HepG2 (cell line): ENCODE data around the gene LDB3. TPM values are rescaled to one million over a fixed set of nuclear protein-coding genes. Genes with fewer than 3 reads are reported as not detected.

Experiments used
- ATAC-seq: fragments of 200-7000 bp; cut with Tn5 transposase; 3 replicates; pipeline ENCODE4 v1.9.1; 2020; ENCODE audit warnings: mild to moderate bottlenecking, moderate library complexity
- BruUV-seq: library from RNA; stranded (reverse); fragments of 400-500 nt; replicated peaks from 2 replicates; lab custom pipeline; 2021; lab: Mats Ljungman, UMichigan
- CTCF ChIA-PET: fragments of 300-600 bp; formaldehyde crosslinking; extraction: SDS; loops from one replicate; lab custom pipeline; 2021; ENCODE audit warnings: low total read pairs, inconsistent platforms, low intra/inter-chr PET ratio; lab: Yijun Ruan, JAX
- POLR2A ChIA-PET: fragments of 350-600 bp; sonication (Branson Sonifier 250); formaldehyde crosslinking; loops from one replicate; lab custom pipeline; 2020; ENCODE audit warnings: antibody characterized with exemption, inconsistent platforms; lab: Yijun Ruan, JAX
- DNase-seq: peaks from one replicate; pipeline ENCODE4 v3.0.0-alpha.2; 2015; ENCODE audit warnings: low spot score
- FAIRE-seq: peaks from 3 replicates; lab custom pipeline; 2011; peaks lifted over from hg19 to GRCh38; lab: Jason Lieb, UNC
- H2AFZ ChIP-seq: one replicate; pipeline ENCODE4 v1.6.1; 2011; ENCODE audit warnings: low read length, inconsistent platforms
- H3K27ac ChIP-seq: fragments of 300-600 bp; 3 replicates; pipeline ENCODE4 v1.8.0; 2011; ENCODE audit warnings: mixed run types, mild to moderate bottlenecking, mixed read lengths, low read length, inconsistent platforms; ENCODE audit not compliant: insufficient read depth; ENCODE audit errors: extremely low read length
- H3K27me3 ChIP-seq, 2 experiments: fragments of 200-600 bp in 1 of 2; 2 replicates in 1 of 2; 3 replicates in 1 of 2; pipeline versions ENCODE4 v1.6.0 to v1.8.0; 2011; ENCODE audit warnings: low read length in 2 of 2, mild to moderate bottlenecking in 2 of 2, moderate library complexity in 2 of 2, inconsistent platforms in 1 of 2; ENCODE audit not compliant: insufficient read depth in 2 of 2, control insufficient read depth in 1 of 2
- H3K36me3 ChIP-seq, 2 experiments: fragments of 200-600 bp in 1 of 2; replicated peaks in 1 of 2; 2 replicates in 1 of 2; 3 replicates in 1 of 2; pipeline versions ENCODE4 v1.5.1 to v1.8.0; 2011; ENCODE audit warnings: low read length in 2 of 2, inconsistent platforms in 1 of 2; ENCODE audit not compliant: insufficient read depth in 2 of 2, control insufficient read depth in 1 of 2
- H3K4me1 ChIP-seq: 2 replicates; pipeline ENCODE4 v1.5.1; 2012; ENCODE audit warnings: low read length, inconsistent platforms; ENCODE audit not compliant: insufficient read depth
- H3K4me2 ChIP-seq: 2 replicates; pipeline ENCODE4 v1.6.0; 2011; ENCODE audit warnings: low read depth, low read length, inconsistent platforms
- H3K4me3 ChIP-seq, 3 experiments: fragments of 200-600 bp in 1 of 3; sonication (generic), shearing (Covaris generic) in 1 of 3; replicated peaks in 1 of 3; 2 replicates each; pipeline ENCODE4 v1.5.1; 2011 to 2016; ENCODE audit warnings: low read length in 3 of 3, inconsistent platforms in 2 of 3, low read depth in 2 of 3, mild to moderate bottlenecking in 2 of 3, control low read depth in 1 of 3, mixed read lengths in 1 of 3; ENCODE audit not compliant: insufficient read depth in 1 of 3
- H3K79me2 ChIP-seq: one replicate; pipeline ENCODE4 v1.6.1; 2011; ENCODE audit warnings: low read length, inconsistent platforms; ENCODE audit not compliant: insufficient read depth
- H3K9ac ChIP-seq: 2 replicates; pipeline ENCODE4 v1.6.0; 2011; ENCODE audit warnings: mild to moderate bottlenecking, low read depth, low read length, inconsistent platforms; ENCODE audit not compliant: insufficient read depth
- H3K9me3 ChIP-seq: 2 replicates; pipeline ENCODE4 v1.5.1; 2012; ENCODE audit warnings: mild to moderate bottlenecking, low read length
- H4K20me1 ChIP-seq: 2 replicates; pipeline ENCODE4 v1.6.0; 2011; ENCODE audit warnings: inconsistent platforms, mild to moderate bottlenecking, low read length, moderate library complexity; ENCODE audit not compliant: insufficient read depth
- FIP1L1 ChIP-seq: fragments of 200-400 bp; formaldehyde crosslinking; IDR thresholded peaks from 2 replicates; pipeline ENCODE4 v1.6.1; 2018; ENCODE audit warnings: low read depth, mild to moderate bottlenecking, low read length, moderate library complexity, borderline replicate concordance; ENCODE audit not compliant: insufficient read depth
- HCFC1 ChIP-seq: fragments of 150-350 bp; IDR thresholded peaks from 2 replicates; pipeline ENCODE4 v1.6.1; 2014; ENCODE audit warnings: low read depth, low read length
- HOXA3 ChIP-seq: sonication (generic); formaldehyde crosslinking; IDR thresholded peaks from 2 replicates; pipeline ENCODE4 v1.5.0; 2020; ENCODE audit warnings: missing genetic modification reagents
- JUND ChIP-seq: sonication (generic); formaldehyde crosslinking; IDR thresholded peaks from 2 replicates; pipeline ENCODE4 v1.8.0; 2022; ENCODE audit warnings: mild to moderate bottlenecking, missing genetic modification reagents
- KLF11 ChIP-seq: IDR thresholded peaks from 2 replicates; pipeline ENCODE4 v1.6.1; 2016; ENCODE audit warnings: missing compliant biosample characterization
- NBN ChIP-seq: fragments of 450-650 bp; conservative IDR thresholded peaks from 2 replicates; pipeline ENCODE4 v1.6.1; 2017
- PAF1 ChIP-seq: IDR thresholded peaks from 2 replicates; pipeline ENCODE4 v1.6.1; 2016; ENCODE audit warnings: missing genetic modification reagents, missing compliant biosample characterization
- POLR2A ChIP-seq, 2 experiments: IDR thresholded peaks; 2 replicates each; pipeline ENCODE4 v1.6.1; 2011; ENCODE audit warnings: low read depth in 2 of 2, low read length in 2 of 2, mild to moderate bottlenecking in 1 of 2, moderate library complexity in 1 of 2; ENCODE audit not compliant: insufficient read depth in 1 of 2
- SAFB2 ChIP-seq: sonication (generic); formaldehyde crosslinking; IDR thresholded peaks from 2 replicates; pipeline ENCODE4 v1.5.1; 2020; ENCODE audit warnings: missing genetic modification reagents, low read depth, mild to moderate bottlenecking, borderline replicate concordance
- TP53 ChIP-seq: sonication (generic); formaldehyde crosslinking; conservative IDR thresholded peaks from 2 replicates; pipeline ENCODE4 v1.4.0; 2020; ENCODE audit warnings: missing genetic modification reagents
- ZNF329 ChIP-seq: sonication (generic); formaldehyde crosslinking; IDR thresholded peaks from 2 replicates; pipeline ENCODE4 v1.9.0; 2021; ENCODE audit warnings: low read depth, mild to moderate bottlenecking, missing genetic modification reagents
- ZNF556 ChIP-seq: sonication (generic); formaldehyde crosslinking; IDR thresholded peaks from 2 replicates; pipeline ENCODE4 v1.4.0; 2020; ENCODE audit warnings: mild to moderate bottlenecking, missing genetic modification reagents, borderline replicate concordance
- ZNF839 ChIP-seq: sonication (generic); formaldehyde crosslinking; IDR thresholded peaks from 2 replicates; pipeline ENCODE4 v1.4.0; 2020; ENCODE audit warnings: missing genetic modification reagents, mild to moderate bottlenecking, borderline replicate concordance
- WGBS: methylation state at CpG from one replicate; pipeline ENCODE4 v1.1.6; 2017; ENCODE audit warnings: low lambda C conversion rate; 5-methylcytosine and 5-hydroxymethylcytosine counted together
- in situ Hi-C: cut with HindIII; loops from 2 replicates; pipeline ENCODE4 v1.10.0; 2017; ENCODE audit warnings: low pct_unique_long_range_greater_than_20kb; ENCODE audit not compliant: extremely low pct_ligation_motif_present
- intact Hi-C: fragments of 100-400 bp; cut with micrococcal nuclease; formaldehyde crosslinking; loops from one replicate; pipeline ENCODE4 v1.10.0; 2022; ENCODE audit not compliant: unreplicated experiment
- polyA plus RNA-seq, 8 experiments: library from polyadenylated mRNA; depleted of rRNA in 3 of 8; stranded (reverse) in 7 of 8; unstranded in 1 of 8; fragments of >200 nt; fragmentation: Illumina TruSeq in 4 of 8; extraction: Trizol in 4 of 8; gene quantifications; 2 replicates each; pipeline versions ENCODE4 v1.2.1 to v1.2.3, GENCODE V29; 2011 to 2016; ENCODE audit warnings: low read depth in 4 of 8, missing spikeins in 1 of 8, mixed read lengths in 1 of 8; ENCODE audit not compliant: insufficient read depth in 1 of 8
- total RNA-seq, 5 experiments: library from RNA; depleted of rRNA; stranded (reverse); fragments of >200 nt; fragmentation: Illumina TruSeq; extraction: Trizol; gene quantifications; 2 replicates each; pipeline ENCODE4 v1.2.3, GENCODE V29; 2016; ENCODE audit warnings: low read depth in 1 of 5
- TF ChIP-seq, protein P1 (sequence below): sonication (generic); formaldehyde crosslinking; IDR thresholded peaks from 2 replicates; pipeline ENCODE4 v1.5.1; 2020; ENCODE audit warnings: missing genetic modification reagents, mild to moderate bottlenecking, borderline replicate concordance
- TF ChIP-seq, protein P2 (sequence below), 2 experiments: sonication (generic) in 1 of 2; formaldehyde crosslinking in 1 of 2; IDR thresholded peaks; 2 replicates each; pipeline versions ENCODE4 v1.5.1 to v1.6.1; 2011 to 2020; ENCODE audit warnings: borderline replicate concordance in 1 of 2, low read depth in 1 of 2, low read length in 1 of 2, mild to moderate bottlenecking in 1 of 2, missing genetic modification reagents in 1 of 2, moderate library complexity in 1 of 2
- TF ChIP-seq, protein P3 (sequence below): sonication (generic); formaldehyde crosslinking; IDR thresholded peaks from 2 replicates; pipeline ENCODE4 v1.4.0; 2020; ENCODE audit warnings: mild to moderate bottlenecking, missing genetic modification reagents
- TF ChIP-seq, protein P4 (sequence below): sonication (generic); formaldehyde crosslinking; IDR thresholded peaks from 2 replicates; pipeline ENCODE4 v1.8.0; 2022; ENCODE audit warnings: mild to moderate bottlenecking, missing genetic modification reagents, moderate library complexity

LDB3 gene
- total and polyA plus RNA-seq, 2 of the 13 experiments (the other 11 are each of a cell fraction or from before 2014, with no cell fraction given) = not detected

DNA sequence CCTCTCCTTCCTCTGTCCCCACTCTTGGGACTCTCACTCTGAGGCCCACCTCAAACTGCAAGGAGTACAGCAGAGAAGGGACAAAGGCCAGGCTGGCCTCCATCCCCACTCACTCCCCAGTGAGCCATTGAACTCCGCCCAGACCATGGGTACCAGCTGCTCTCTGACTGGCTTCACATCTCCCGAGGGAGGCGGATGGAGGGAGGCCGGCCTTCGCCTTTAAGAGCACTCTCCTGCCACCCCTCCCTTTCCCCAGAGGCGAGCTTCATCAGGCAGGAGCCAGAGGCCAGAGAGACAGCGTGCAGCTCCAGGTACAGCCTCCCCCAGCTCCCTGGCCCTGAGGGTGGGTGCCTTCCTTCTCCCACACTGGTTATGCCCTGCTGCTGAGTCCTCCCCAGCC lies 1.8 kb upstream of the LDB3 start:
- CTCF ChIA-PET = no interaction called here
- 10% methylated on average over 2 of the region's 7 CpGs for WGBS
- ATAC-seq (no peak), FAIRE-seq (no peak), DNase-seq (no peak)
- intact Hi-C loops (no loop called here), in situ Hi-C loops (no loop called here)
- H4K20me1 ChIP-seq = no peaks in the 10 kb centered on the region
- no peaks in the 10 kb centered on the region for H3K9me3 ChIP-seq
- no peak overlapping the region for H3K4me3 ChIP-seq
- no TSS peak for BruUV-seq
- H3K36me3 ChIP-seq = no peaks in the 10 kb centered on the region
- H3K79me2 ChIP-seq = no peaks in the 10 kb centered on the region
- H3K9ac ChIP-seq = no peak overlapping the region
- no peak overlapping the region for H3K27ac ChIP-seq
- peaks cover 20 to 79% of the 10 kb centered on the region in 2 experiments for H3K27me3 ChIP-seq
- no peak overlapping the region for H2AFZ ChIP-seq
- no peaks in the 10 kb centered on the region for H3K4me1 ChIP-seq
- POLR2A ChIA-PET = no interaction called here
- H3K4me2 ChIP-seq = no peak overlapping the region
- TF ChIP-seq, protein P1, sequence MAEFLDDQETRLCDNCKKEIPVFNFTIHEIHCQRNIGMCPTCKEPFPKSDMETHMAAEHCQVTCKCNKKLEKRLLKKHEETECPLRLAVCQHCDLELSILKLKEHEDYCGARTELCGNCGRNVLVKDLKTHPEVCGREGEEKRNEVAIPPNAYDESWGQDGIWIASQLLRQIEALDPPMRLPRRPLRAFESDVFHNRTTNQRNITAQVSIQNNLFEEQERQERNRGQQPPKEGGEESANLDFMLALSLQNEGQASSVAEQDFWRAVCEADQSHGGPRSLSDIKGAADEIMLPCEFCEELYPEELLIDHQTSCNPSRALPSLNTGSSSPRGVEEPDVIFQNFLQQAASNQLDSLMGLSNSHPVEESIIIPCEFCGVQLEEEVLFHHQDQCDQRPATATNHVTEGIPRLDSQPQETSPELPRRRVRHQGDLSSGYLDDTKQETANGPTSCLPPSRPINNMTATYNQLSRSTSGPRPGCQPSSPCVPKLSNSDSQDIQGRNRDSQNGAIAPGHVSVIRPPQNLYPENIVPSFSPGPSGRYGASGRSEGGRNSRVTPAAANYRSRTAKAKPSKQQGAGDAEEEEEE (CRISPR knock-in tag) = no peak
- TF ChIP-seq ZNF839 (no peak), ZNF556 (no peak), NBN (no peak), KLF11 (no peak), HOXA3 (CRISPR knock-in tag) (no peak), JUND (CRISPR knock-in tag) (no peak), ZNF329 (CRISPR knock-in tag) (no peak), PAF1 (CRISPR knock-in tag) (no peak), HCFC1 (no peak), POLR2A (IDR thresholded peaks at IDR 0.05; ENCODE audit: insufficient read depth in 1 of 2, low read depth in 2 of 2, low read length in 2 of 2) (no peak), TP53 (CRISPR knock-in tag) (no peak), FIP1L1 (no peak), SAFB2 (CRISPR knock-in tag) (no peak)
- TF ChIP-seq, protein P2, sequence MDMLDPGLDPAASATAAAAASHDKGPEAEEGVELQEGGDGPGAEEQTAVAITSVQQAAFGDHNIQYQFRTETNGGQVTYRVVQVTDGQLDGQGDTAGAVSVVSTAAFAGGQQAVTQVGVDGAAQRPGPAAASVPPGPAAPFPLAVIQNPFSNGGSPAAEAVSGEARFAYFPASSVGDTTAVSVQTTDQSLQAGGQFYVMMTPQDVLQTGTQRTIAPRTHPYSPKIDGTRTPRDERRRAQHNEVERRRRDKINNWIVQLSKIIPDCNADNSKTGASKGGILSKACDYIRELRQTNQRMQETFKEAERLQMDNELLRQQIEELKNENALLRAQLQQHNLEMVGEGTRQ (IDR thresholded peaks at IDR 0.05; ENCODE audit: low read depth, low read length) = no peak
- TF ChIP-seq, protein P2 (CRISPR knock-in tag; IDR thresholded peaks at IDR 0.05; ENCODE audit: borderline replicate concordance) = no peak
- TF ChIP-seq, protein P3, sequence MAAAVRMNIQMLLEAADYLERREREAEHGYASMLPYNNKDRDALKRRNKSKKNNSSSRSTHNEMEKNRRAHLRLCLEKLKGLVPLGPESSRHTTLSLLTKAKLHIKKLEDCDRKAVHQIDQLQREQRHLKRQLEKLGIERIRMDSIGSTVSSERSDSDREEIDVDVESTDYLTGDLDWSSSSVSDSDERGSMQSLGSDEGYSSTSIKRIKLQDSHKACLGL (CRISPR knock-in tag) = no peak
- TF ChIP-seq, protein P4, sequence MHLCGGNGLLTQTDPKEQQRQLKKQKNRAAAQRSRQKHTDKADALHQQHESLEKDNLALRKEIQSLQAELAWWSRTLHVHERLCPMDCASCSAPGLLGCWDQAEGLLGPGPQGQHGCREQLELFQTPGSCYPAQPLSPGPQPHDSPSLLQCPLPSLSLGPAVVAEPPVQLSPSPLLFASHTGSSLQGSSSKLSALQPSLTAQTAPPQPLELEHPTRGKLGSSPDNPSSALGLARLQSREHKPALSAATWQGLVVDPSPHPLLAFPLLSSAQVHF (CRISPR knock-in tag) = no peak
